ENCODE data around the gene S100A8.

Gene S100A8

DNA sequence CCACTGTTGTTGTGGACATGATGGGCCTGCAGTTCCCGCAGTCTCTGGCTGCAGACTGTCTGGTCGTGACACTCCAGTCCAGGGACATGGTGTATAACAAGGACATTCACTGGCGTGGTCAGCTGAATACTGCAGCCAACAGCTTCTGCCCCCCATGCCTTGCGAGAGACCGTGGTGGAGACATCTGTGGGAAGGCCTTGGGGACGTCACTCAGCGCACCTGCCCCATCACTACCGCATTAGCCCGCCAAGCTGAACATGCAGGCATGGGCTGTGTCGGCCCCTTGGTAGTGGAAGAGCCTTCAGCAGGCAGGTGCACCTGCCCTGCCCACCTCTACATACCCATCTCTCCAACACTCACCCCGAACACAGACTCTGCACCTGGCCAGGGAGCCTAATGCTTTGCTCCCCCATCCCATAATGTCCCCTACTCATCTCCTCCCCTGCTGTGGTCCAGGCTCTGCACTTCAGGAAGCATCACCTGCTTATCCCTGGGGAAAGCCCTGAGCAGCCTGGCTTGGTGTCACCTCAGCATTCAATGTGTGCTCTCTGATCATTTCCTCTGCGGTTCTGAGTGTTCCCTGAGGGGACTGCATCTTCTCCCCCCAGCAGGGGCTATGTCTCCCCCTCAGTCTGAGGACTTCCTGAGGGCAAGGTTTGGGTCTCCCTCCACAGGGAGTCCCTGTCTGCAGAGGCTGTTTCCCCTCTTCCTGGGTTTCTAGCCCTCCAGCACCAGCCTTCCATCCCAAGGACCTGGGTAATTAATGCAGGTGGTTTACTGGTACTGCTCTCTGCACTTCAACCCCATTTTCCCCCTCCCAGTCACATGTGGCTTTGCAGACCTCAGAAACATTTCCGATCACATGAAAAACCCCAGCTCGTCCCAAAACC lies 45.4 kb downstream of the S100A8 start:
- no peak for DNase-seq

DNA sequence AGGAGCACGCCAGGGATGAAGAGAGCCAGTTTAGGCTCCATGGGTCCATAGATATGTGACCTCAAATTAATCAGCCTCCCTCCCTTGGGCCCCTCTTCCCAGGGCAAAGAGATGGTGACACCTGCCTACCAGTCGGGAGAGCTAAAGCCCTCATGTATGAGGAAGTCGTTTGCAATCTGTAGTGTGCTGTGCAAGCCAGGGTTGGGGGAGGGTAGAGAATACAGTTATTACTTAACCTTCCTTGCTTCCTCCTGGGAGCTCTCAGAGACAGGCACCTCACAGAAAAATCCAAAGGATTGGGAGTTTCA lies 46.2 kb downstream of the S100A8 start:
- DNase-seq = peak; percentile 47

DNA sequence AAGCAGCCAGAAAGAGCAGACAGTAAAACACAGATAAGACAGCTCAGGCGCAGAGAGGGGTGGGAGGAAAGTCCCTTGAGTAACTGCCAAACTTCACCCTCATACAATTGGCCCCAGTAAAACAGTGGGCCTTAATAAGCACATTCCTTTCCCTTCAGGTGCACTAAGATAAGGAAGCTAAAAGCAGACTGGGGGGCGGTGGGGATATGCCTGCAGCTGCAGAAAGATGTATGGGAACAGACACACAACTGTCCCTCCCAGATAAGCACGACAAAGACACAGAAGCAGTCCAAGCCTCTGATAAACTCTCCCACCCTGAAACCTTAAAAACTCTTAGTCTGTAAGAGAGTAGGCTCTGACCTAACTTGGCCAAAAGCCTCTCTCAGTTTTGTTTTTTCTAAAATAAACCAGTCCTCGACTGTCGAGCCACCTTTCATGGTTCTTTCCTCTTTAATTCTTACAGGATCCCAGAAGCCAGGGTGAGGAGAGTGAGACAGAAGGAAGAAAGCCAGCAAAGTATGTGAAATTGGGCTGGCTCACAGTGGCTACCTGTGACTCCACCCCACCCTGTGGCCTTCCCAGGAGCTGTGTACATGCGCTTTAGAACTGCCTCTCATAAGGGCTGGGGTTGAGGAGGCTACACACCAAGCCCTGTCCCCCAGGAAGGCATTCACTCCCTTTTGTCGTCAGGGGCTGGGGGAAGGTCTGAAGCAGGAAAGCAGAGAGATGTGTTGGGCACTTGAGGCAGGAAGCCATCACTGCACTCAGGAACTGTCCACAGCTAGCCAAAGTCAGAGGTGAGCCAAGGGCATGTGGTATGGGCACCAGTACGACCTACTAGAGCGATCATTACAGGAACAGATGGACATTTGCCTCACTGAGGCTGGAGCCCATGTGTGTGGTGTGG lies 46.8 kb downstream of the S100A8 start:
- DNase-seq = no peak

DNA sequence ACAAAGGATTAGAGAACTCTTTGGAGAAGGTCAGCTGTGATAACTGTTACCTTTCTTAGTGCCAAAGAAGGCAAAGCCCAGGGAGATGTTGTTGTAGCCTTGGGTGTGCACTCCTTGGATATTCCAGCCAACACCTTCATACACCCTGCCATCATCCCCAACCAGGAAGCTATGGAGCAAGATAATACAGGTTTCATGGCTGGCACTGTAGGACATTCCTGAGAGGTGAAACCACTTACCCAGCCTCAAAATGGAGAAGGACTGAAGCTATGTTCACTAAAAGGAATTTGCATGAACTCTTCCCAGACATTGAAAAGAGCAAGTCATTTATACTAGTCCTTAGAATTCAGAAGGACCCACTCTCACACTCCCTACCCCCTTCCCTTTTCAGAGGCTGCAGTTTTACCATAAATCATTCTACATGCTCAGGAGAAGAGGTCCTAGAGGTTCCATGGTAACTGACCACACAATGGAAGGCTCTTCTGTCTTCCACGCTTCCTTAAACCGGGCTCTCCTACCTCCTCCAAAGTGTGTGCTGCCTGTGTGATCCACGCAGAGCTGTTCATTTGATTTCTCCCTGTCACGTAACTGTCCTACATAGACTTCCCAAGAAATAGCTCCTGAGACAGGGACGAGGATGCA lies 47.7 kb downstream of the S100A8 start:
- no peak for DNase-seq

- DNase-seq = no peak
Observed at GRCh38 chr1:153342178-153342577, 48.7 kb downstream of the S100A8 start.

GRCh38 chr1:153341431-153341934 lies 49.4 kb downstream of the S100A8 start:
- no peak for DNase-seq

- no peak for DNase-seq
Observed at GRCh38 chr1:153340356-153340755, 50.5 kb downstream of the S100A8 start.

All from GF-D8 (cell line).